ENCODE results near the gene B3GNT8.
"Not testable (repeated sequence)": the region's sequence is repeated elsewhere in the genome, so short reads cannot be mapped to it uniquely, and the experiment has no call there.

The B3GNT8 gene

DNA sequence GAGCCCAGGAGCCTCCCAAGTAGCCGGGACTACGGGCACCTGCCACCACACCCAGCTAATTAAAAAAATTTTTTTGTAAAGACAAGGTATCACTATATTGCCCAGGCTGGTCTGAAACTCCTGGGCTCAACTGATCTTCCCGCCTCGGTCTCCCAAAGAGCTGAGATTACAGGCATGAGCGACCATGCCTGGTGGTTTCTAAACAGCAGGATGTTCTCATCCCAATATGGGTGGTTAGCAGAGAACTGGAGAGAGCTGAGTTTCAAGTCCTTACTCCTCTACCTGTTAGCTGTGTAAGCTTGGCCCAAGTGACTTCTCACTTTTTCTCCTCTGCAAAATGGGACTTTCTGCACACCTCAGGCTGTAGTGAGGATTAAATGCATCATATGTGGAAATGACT, 42.8 kb downstream of the B3GNT8 start:
- no peak for DNase-seq (ENCODE audit: low read depth)

DNA sequence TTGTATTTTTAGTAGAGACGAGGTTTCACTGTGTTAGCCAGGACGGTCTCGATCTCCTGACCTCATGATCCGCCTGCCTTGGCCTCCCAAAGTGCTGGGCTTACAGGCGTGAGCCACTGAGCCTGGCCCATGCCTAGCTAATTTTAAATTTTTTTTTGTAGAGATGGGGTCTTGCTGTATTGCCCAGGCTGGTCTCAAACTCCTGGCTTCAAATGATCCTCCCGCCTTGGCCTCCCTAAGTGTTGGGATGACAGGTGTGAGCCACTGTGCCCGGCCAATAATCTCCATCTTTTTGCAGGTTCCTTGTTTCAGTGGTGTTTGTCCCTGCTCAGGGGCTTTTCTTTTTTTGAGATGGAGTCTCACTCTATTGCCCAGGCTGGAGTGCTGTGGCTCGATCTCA, 45.6 kb downstream of the B3GNT8 start:
- DNase-seq (ENCODE audit: low read depth): not testable (repeated sequence)

DNA sequence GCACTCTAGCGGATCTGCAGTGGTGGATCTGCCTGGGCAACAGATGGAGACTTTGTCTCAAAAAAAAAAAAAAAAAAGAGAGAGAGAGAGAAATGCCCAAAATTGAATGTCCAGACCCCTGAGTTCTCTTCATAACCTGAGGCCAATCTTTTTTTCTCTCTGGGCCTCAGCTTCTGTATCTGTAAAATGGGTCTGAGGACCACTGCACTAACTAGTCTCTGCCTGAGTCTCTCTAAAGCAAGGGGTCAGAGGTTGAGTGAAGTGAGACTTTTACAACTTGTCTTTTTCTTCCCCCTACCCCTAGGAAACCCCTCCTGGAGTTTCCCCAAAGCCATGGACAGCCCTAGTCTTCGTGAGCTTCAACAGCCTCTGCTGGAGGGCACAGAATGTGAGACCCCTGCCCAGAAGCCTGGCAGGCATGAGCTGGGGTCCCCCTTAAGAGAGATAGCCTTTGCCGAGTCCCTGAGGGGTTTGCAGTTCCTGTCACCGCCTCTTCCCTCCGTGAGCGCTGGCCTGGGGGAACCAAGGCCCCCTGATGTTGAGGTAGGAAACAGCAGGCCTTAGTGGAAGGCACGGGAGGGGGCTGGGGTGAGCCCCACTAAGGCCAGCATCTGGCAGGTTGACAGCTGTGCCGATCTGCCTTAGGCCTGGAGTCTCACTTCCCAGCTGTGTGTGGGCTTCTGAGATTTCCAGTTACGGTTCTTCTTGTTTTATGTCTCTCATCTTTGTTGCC, 49.0 kb downstream of the B3GNT8 start:
- DNase-seq (ENCODE audit: low read depth): no peak

- DNase-seq (ENCODE audit: low read depth): no peak
Measured at GRCh38 chr19:41376998-41377365, 50.2 kb downstream of the B3GNT8 start.

GRCh38 chr19:41376241-41376997, 50.8 kb downstream of the B3GNT8 start, which contains the start of gene TMEM91:
TSS of gene TMEM91 (plus strand) at chr19:41376533. CDS start at chr19:41378310, 1,777 bp downstream.
- no peak for DNase-seq (ENCODE audit: low read depth)
